Bronchus fibroblast of lung (primary cell): Measurements from ENCODE around the gene CDSN. TPM values are rescaled to one million over a fixed set of nuclear protein-coding genes. Genes with fewer than 3 reads are reported as not detected.

Experiments
- total RNA-seq: library from RNA; depleted of rRNA; stranded (reverse); fragments of >200 nt; gene quantifications from 2 replicates; pipeline ENCODE4 v1.2.3, GENCODE V29; 2015

The CDSN gene, protein sequence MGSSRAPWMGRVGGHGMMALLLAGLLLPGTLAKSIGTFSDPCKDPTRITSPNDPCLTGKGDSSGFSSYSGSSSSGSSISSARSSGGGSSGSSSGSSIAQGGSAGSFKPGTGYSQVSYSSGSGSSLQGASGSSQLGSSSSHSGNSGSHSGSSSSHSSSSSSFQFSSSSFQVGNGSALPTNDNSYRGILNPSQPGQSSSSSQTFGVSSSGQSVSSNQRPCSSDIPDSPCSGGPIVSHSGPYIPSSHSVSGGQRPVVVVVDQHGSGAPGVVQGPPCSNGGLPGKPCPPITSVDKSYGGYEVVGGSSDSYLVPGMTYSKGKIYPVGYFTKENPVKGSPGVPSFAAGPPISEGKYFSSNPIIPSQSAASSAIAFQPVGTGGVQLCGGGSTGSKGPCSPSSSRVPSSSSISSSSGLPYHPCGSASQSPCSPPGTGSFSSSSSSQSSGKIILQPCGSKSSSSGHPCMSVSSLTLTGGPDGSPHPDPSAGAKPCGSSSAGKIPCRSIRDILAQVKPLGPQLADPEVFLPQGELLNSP
- not detected in 2 replicates for total RNA-seq

DNA sequence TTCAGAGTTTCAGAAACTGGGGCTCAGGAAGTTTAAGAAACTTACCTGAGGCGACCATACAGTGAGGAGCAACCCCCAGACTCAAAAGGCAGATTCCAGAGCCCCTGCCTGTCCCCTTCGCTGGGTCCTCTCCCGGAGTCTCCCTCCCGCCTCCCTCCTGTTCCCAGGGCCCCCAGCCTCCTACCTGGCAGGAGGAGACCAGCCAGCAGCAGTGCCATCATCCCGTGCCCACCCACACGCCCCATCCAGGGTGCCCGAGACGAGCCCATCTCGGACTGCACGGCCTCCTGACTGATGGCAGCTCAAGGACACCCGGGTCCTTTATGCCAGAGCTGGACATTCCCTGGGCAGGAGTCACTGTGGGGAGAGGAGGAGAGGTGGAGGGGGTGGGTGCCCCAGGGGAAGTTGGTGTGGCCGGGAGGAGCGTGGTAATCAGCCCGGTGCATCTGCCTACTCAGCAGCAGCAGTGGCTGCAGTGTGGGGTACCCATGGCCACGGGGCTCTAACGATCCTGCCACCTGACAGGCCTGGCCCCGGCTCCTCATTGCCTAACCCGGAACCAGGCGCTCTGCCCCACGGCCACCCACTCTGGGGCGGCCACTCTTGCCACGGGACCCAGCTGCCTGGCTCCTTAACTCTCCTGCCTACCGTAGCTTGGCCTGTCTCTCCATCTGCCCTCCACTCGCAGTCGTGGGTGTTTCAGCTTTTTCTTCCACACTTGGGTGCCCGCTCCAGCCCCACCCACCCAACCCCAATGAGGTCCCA lies at the start of gene CDSN:
Gene CDSN (minus strand): TSS at position 296 of the 765 bp plus-strand sequence. CDS start 27 bp downstream, at position 269.

DNA sequence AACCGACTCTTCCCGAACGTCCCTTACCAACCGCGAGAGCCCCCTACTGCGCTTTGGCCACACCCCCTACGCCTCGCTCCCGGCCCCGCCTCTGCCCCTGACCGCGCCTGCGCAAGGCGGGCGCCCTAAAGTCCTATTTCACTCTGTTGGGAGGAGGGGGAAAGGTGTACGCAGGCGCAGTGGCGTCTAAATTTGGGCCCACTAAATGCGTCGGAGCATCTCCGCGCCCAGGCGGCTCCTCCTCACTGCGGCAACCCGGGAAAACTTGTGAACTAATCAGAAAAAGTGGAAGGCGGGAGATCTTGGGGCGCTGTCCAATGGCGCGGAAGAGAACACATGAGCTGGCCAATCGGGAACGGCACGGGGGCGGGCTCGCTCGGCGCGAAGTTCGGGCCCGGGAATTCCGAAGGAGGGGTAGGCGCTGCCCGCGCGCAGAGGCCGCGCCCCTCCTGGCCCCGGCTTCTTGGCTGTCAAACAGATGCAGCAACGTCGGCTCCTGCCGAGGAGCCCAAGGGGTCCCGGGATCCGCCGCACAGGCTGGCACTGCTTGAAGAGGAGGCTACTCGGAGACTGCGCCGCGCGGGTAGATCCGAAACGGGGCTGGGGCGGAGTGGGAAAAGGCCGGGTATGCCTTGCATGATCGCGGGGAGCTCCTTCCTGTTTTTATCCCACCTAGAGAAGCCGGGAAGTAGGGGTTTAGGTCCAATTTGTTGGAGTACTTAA lies 38.1 kb upstream of the CDSN start, which contains the start of gene TCF19:
Gene TCF19 (plus strand): TSS at position 450 of the 723 bp plus-strand sequence. CDS start 881 bp downstream, outside the sequence.

DNA sequence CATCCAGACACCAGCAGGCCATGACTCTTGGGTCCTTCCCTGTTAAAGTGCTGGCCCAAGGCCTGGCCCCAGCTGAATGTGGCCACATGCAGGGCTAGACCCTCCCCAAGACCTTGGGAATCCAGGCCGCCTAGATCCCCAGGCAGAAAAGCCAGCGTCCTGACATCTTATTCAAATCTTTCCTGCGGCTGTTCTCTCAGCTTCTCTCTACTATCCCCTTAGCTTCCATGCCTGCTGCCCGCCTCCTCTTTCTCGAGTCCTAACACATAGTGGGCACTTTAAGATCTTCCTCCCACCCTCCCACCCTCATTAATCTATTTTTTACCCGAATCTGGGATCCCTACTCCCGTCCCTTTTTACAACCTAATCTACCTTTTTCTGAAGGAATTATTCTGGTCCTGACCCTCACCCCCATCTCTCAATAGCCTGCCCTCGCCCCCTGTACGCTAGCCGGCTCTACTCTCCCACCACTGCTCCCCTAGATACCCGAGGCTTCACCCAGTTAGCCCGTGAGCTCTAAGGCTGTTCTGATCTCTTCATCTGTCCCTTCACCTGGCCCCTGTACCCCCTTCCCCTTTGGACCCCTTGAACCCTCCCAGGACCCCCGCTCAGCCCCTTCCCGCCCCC lies 37.4 kb upstream of the CDSN start, which contains the start of gene CCHCR1:
Gene CCHCR1 (minus strand): TSS at position 290 of the 627 bp plus-strand sequence. CDS start 202 bp downstream, at position 88.

DNA sequence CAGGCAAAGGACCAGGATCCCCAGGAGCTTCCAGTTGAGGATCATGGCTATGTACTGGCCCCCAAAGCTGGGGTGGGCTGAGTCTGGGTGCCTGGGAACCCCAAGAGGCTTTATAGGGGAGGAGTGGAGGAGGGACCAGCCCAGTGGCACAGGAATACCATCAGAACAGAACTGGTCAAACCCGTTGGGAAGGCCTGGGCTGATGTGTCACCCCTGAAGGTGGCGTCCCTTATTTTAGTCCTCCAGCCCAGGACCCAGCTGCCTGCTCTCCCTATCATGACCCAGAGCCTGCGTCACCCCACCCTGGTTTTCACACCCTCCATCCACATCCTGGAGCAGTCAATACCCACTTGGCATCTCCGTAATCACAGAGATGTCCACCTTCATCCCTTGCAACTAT lies 18.7 kb upstream of the CDSN start, which contains the start of gene PSORS1C2:
Gene PSORS1C2 (minus strand): TSS at position 85 of the 400 bp plus-strand sequence. CDS start 40 bp downstream, at position 45.

DNA sequence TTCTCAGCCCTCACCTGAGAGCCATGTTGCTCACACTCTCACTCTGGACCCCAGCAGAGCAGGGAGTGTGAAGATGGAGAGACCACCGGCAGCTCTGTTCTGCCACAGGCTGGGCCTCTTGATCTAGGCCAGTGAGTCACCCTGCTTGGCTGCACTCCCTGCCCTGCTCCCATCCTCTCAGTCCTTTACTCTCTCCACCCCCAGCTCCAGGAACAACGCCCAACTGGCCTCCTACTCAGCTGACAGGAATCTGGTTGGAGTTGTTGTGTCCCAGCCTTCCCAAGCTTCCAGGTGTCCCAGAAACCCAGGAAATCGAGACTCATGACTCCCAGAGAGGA lies 5.7 kb downstream of the CDSN start, which contains the start of gene PSORS1C1:
Gene PSORS1C1 (plus strand): TSS at position 260 of the 338 bp plus-strand sequence. CDS start 14,833 bp downstream, outside the sequence.

DNA sequence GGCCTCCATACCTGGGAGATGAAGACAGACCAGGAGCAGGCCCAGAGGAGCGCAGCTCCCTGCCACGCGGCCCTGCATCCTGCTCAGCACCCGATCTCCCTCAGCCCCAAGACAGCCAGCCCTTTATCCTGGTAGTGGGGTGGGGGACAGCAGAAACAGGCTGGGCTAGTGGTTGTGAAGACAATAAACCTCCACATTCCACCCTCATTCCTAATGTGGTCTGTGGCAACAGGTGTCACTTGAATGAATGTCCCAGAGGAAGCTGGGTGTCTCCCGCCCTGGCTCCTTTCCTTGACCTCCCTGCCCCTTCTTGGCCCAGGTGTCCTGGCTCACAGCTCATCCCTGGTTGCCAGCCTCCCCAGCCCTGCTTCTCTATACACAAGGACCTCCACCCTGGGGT lies 7.8 kb downstream of the CDSN start, which contains the start of gene C6orf15:
Gene C6orf15 (minus strand): TSS at position 98 of the 400 bp plus-strand sequence. CDS start 20 bp downstream, at position 78.

Other genes starting within 250 kb of the CDSN start
- 12.3 and 13.1 TPM in 2 replicates for gene DDR1, start 235.9 kb downstream of the CDSN start, total RNA-seq
- gene GTF2H4, start 212.2 kb downstream of the CDSN start, total RNA-seq: 9.4 and 10.9 TPM in 2 replicates
- gene VARS2, start 206.2 kb downstream of the CDSN start, total RNA-seq: 23.0 and 25.9 TPM in 2 replicates
- not detected in 2 replicates for gene SFTA2, start 188.3 kb downstream of the CDSN start, total RNA-seq
- gene MUCL3, start 179.5 kb downstream of the CDSN start, total RNA-seq: not detected in 2 replicates
- not detected in 2 replicates for gene MUC21, start 136.7 kb downstream of the CDSN start, total RNA-seq
- gene MUC22, start 110.0 kb downstream of the CDSN start, total RNA-seq: not detected in 2 replicates
- not detected in 2 replicates for gene C6orf15, start 7.9 kb downstream of the CDSN start, total RNA-seq
- under 0.01 and 0.15 TPM in 2 replicates for gene PSORS1C1, start 5.6 kb downstream of the CDSN start, total RNA-seq
- gene PSORS1C2, start 18.6 kb upstream of the CDSN start, total RNA-seq: not detected in 2 replicates
- 19.9 and 23.9 TPM in 2 replicates for gene CCHCR1, start 37.4 kb upstream of the CDSN start, total RNA-seq
- 52.1 and 56.8 TPM in 2 replicates for gene TCF19, start 38.1 kb upstream of the CDSN start, total RNA-seq
- gene POU5F1, start 50.2 kb upstream of the CDSN start, total RNA-seq: not detected in 2 replicates
- gene HLA-C, start 151.6 kb upstream of the CDSN start, total RNA-seq: 36.5 and 42.2 TPM in 2 replicates
- gene HLA-B, start 236.7 kb upstream of the CDSN start, total RNA-seq: 39.8 and 53.1 TPM in 2 replicates